ENCODE data around the gene ZNF610.
"Not testable (repeated sequence)": the region's sequence is repeated elsewhere in the genome, so short reads cannot be mapped to it uniquely, and the experiment has no call there.

ZNF610 gene

DNA sequence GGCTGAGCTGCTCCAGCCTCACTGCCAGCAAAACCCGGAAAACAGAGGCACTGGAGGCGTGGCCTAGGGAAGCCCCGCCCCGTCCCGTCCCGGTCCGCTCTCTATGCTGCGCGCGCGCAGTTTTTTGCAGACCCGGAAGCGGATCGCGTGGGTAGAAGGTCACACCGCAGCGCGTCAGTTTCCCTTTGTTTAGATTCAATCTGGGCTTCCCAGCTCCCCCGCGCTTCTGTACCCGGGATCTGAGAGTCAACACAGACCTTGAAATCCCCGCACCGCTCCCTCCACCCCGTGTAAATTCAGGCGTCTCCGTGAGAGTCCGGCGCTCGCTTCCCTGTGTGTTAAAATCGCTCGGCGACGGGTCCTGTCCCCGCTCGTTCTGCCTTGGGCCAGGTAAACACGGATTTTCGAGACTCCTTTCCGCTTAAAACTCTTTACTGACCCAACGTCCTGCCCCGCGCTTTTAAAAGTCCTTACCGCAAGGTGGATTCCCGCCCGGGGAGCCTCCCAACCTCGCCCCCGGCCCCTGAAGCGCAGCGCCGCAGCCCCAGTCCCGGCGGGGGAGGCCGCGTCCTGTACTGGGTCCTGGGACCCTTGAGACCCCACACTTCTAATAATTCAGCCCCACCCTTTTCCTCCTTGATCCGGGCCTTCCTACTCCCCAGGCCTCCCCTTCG, at the start of gene ZNF610:
ZNF610 (plus strand) TSS at position 127 of the 674 bp plus-strand sequence. CDS start 12,930 bp downstream, outside the sequence.
- peak; percentile 79 to 83 for DNase-seq (ENCODE audit: low read depth in 2 of 2)

DNA sequence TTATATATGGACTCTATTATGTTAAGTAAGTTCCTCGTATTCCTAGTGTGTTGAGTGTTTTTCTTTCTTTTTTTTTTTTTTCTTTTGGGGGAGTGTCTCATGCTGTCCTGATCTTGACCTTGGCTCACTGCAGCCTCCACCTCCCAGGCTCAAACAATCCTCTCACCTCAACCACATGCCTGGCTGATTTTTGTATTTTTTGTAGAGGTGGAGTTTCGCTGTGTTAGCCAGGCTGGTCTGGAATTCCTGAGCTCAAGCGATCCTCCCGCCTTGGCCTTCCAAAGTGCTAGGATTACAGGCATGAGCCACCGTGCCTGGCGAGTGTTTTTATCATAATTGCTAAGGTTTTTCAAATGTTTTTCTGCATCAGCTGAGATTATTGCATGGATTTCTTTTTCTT, 49.8 kb upstream of the ZNF610 start:
- DNase-seq (ENCODE audit: low read depth in 2 of 2) = no peak

DNA sequence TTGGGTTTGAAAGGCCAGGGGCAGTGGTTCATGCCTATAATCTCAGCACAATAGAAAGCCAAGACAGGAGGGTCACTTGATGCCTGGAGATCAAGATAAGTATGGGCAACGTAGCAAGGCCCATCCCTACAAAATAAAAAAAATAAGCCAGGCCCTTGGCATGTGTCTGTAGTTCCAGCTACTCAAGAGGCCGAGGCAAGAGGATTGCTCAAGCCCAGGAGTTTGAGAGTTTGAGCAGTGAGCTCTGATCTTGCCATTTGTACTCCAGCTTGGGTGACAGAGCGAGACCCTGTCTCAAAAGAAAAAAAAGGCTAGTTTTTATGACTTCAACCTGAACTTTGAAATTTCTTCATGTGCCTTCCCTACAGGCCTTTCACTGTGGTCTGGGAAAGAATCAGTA, 44.3 kb upstream of the ZNF610 start:
- DNase-seq (ENCODE audit: low read depth in 2 of 2) = no peak

DNA sequence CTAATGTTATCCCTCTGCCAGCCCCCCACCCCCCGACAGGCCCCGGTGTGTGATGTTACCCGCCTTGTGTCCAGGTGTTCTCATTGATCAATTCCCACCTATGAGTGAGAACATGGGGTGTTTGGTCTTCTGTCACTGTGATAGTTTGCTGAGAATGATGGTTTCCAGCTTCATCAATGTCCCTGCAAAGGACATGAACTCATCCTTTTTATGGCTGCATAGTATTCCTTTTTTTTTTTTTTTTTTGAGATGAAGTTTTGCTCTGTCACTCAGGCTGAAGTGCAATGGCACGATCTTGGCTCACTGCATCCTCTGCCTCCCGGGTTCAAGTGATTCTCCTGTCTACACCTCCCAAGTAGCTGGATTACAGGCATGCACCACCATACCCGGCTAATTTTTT, 43.1 kb upstream of the ZNF610 start:
- DNase-seq (ENCODE audit: low read depth in 2 of 2) = not testable (repeated sequence)

DNA sequence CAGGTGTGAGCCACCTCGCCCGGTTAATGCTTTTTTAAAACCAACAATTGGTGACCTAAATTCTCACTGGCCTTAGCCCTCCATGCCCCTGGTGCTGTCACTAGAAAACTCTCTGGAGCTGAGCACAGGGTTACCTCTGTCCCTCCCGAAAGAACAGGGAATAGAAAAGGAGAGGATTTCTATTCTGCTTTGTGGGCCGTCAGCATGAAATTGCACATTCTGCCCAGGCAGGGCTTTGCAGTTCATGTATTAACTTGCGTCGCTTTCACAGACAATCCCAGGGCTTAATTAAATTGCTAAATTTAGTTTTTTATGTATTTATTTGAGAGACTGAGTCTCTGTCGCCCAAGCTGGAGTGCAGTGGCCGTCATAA, 39.7 kb upstream of the ZNF610 start:
- DNase-seq (ENCODE audit: low read depth in 2 of 2) = no peak

DNA sequence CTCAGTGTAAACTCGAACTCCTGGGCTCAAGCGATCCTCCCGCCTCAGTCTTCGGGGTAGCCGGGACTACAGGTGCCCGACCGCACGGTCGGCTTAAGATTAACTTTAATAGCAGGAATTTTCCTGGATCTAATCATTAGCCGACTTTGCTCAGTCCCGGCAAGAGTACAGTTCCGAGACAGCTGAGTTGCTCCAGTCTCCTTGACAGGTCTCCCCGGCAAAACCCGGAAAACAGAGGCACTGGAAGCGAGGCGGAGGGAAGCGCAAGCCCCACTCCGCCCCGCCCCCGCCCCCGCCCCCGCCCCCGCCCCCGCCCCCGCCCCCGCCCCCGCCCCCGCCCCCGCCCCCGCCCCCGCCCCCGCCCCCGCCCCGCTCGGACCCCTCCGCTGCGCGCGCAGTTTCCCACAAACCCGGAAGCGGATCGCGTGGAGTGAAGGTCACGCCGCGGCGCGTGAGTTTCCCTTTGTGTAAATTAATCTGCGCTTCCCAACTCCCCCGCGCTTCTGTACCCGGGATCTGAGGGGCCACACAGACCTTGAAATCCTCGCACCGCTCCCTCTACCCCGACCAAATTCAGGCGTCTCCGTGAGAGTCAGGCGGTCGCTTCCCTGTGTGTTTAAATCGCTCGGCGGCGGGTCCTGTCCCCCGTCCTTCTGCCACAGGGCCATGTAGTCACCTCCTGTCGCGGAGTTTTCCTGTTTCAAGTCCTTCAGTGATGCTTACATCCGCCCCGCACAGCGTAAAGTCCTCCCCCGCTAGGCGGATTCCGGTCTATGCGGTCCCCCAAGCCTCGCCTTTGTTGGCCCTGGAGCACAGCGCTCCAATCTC, 39.1 kb upstream of the ZNF610 start, which contains the start of gene ZNF480:
ZNF480 (plus strand) TSS at position 397 of the 828 bp plus-strand sequence. CDS start 3,244 bp downstream, outside the sequence.
- DNase-seq (ENCODE audit: low read depth in 2 of 2) = peak; percentile 49 to 57

DNA sequence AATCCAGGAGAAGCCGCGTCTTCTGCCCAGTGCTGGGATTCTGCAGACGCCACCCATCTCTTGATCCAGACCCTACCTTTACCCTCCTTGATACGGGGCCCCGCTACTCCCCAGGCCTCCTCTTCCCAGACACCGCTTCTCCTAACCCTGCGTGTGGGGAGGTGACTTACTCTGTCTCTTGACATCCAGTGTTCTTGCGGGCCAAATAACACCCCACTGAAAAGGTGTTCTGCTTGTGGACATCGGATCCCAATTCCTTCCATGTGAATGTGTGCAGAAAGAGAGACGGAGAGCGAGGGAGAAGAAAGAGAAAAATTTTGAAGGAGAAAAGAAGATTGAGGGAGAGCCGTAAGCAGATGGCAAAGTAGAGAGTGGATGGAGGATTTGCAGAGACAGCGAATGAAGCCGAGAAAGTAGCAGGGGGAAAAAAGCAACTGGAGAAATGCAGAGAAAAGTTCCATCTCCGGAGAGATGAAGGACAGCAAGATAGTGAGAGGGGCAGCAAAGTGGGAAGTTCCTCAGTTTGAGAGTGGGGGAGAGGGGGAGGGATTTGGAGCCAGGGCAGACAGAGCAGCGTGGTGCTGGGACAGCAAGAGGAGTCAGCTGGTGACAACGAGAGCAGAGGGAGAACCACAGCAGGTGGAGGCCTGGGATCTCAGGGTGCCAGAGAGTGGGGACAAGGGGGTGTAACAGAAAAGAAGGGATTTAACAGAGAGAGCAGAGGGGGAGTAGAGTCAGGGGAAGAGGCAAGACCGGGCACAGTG, 38.3 kb upstream of the ZNF610 start:
- DNase-seq (ENCODE audit: low read depth in 2 of 2) = no peak

DNA sequence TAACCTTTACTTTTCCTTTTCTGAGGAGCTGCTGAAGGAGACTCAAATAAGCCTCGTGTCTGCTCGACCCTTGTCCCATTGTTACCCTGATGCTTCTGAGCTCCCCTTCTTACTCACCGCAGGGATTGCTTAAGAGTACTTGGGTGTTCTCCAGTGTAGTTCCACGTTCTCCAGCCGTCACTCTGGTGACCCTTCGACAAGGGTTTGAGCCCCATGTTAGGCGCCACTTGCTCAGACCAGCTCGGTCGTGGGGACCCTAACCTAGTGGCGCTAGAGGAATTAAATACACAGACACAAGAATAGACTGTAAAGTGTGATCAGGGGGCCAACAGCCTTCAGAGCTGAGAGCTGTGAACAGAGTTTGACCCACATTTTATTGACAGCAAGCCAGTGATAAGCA, 28.8 kb upstream of the ZNF610 start:
- no peak for DNase-seq (ENCODE audit: low read depth in 2 of 2)

DNA sequence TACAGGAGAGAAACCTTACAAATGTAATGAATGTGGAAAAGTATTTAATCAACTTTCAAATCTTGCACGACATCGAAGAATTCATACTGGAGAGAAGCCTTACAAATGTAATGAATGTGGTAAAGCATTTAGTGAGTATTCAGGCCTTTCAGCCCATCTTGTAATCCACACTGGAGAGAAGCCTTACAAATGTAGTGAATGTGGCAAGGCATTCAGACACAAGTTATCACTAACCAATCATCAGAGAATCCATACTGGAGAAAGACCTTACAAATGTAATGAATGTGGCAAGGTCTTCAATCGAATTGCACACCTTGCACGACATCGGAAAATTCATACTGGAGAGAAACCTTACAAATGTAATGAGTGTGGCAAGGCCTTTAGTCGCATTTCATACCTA, 13.6 kb upstream of the ZNF610 start:
- DNase-seq (ENCODE audit: low read depth in 2 of 2) = no peak

DNA sequence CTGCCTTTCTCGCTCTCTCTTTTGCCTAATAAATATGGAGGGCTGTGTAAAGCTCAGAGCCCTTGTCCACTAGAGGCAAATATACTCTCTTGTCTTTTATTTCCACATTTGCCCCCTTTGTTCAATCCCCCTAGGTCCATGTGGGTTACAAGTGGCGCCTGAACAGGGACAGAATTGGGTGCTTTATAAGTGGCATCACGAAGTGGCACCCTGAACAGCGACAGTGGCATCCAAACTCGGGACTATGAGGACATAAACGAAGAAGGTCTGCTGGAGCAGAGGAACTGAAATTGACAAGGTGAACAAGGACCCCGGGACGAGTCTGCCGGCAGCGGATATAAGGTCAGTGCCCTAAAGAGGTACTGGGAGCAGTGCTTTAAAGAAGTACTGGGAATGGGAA, 4.3 kb upstream of the ZNF610 start:
- DNase-seq (ENCODE audit: low read depth in 2 of 2) = no peak

DNA sequence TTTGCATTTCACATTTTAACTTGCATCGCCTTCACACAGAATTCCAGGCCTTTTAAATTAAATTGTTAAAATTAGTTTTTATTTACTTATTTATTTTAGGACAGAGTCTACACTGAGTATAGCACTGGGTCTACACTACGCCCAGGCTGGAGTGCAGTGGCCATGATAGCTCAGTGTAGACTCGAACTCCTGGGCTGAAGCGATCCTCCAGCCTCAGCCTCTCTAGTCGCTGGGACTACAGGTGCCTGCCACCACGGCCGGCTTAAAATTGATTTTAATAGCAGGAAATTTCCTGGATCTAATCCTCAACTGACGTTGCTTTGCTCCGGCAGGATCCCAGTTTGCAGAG, 301 bp upstream of the ZNF610 start:
- no peak for DNase-seq (ENCODE audit: low read depth in 2 of 2)

DNA sequence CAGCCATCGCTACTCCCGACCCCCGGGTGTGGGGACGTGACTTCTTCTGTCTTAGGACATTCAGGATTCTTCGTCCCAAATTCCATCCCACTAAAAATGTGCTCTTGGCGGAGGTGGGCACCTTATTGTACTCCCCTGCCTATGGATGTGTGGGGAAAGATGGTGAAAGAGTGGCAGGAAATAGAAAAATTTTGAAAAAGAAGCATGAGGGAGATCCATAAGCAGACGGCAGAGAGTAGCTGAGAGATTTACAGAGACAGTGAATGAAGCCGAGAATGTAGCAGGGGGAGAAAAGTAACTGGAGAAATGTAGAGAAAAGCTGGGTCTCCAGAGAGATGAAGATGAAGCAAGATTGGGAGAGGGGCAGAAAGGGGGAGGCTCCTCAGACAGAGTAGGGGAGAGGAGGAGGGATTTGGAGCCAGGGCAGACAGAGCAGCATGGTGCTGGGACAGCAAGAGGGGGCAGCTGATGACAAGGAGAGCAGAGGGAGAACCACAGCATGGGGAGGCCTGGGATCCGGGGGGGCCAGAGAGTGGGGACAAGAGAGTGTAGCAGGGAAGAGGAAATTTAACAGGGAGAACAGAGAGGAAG, 843 bp downstream of the ZNF610 start:
- DNase-seq (ENCODE audit: low read depth in 2 of 2) = no peak

DNA sequence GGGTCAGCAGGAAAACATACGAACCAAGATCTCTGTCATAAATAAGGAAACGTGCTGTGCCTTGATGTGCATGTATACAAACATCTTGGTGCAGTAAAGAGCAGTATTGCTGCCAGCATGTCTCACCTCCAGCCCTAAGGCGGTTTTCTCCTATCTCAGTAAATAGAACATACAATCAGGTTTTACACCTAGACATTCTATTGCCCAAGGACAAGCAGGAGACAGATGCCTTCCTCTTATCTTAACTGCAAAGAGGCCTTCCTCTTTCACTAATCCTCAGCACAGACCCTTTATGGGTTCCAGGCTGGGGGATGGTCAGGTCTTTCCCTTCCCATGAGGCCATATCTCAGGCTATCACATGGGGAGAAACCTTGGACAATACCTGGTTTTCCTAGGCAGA, 3.0 kb downstream of the ZNF610 start:
- DNase-seq (ENCODE audit: low read depth in 2 of 2) = not testable (repeated sequence)

DNA sequence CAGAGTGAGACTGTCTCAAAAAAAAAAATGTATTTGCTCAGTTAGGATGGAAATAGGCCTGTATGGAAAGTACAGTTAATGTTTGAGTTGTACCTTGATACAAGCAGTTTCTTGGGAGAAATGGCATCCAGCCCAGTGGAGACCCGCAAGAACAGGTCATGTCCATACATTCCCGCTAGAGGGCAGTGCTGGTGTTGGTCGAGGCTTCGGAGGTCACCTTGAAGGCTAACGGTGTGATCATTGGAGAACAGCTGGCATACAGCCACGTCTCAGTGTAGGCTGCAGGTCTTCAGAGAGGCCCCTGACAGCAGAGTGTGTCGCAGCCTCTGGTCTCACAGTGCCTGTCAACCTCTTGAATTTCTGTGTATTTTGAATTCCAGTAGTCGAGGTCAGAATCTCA, 7.5 kb downstream of the ZNF610 start:
- peak in 1 of 2 experiments; percentile 24 for DNase-seq (ENCODE audit: low read depth in 2 of 2)

DNA sequence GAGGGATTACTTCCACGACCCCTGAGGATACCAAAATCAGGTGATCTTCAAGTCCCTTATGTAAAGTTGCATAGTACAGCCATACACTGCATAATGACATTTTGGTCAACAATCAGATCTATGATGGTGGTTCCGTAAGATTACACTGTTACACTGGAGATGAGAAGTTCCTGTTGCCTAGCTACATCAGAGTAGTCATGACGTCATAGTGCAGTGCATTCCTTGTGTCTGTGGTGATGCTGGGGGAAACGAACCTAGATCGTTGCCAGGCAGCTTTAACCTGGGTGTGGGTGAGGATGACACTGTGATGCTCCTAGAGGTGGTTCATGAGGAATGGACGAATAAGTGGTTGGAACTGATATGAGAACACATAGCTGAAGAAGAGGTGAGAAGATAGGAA, 9.1 kb downstream of the ZNF610 start:
- no peak for DNase-seq (ENCODE audit: low read depth in 2 of 2)

DNA sequence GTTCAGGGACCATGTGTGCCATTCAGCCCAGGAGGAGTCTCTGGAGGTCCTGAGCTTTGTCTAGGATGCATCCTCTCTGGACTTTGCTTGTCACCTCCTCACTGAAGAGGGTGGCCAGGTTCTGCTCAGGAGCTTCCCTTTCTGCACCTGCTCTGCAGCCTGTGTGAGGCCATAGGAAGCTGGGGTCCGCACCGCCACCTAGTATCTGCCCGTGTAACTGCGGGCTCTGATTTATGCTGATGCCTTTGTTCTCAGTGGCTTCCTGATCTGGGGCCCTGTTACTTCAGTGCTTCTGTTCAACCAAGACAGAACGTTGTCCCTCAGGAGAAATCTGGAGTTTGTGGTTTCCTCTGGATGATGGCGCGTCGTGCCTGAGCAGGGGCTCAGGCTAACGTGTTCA, 15.5 kb downstream of the ZNF610 start:
- DNase-seq (ENCODE audit: low read depth in 2 of 2) = no peak

DNA sequence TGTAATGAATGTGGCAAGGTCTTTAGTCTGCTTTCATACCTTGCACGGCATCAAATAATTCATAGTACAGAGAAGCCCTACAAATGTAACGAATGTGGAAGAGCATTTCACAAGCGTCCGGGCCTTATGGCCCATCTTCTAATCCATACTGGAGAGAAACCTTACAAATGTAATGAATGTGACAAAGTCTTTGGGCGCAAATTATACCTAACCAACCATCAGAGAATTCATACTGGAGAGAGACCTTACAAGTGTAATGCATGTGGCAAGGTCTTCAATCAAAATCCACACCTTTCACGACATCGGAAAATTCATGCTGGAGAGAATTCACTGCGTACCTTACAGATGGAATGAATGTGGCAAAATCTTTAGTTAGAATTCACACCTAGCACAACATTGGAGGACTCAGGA, 30.4 kb downstream of the ZNF610 start:
- DNase-seq (ENCODE audit: low read depth in 2 of 2) = no peak

DNA sequence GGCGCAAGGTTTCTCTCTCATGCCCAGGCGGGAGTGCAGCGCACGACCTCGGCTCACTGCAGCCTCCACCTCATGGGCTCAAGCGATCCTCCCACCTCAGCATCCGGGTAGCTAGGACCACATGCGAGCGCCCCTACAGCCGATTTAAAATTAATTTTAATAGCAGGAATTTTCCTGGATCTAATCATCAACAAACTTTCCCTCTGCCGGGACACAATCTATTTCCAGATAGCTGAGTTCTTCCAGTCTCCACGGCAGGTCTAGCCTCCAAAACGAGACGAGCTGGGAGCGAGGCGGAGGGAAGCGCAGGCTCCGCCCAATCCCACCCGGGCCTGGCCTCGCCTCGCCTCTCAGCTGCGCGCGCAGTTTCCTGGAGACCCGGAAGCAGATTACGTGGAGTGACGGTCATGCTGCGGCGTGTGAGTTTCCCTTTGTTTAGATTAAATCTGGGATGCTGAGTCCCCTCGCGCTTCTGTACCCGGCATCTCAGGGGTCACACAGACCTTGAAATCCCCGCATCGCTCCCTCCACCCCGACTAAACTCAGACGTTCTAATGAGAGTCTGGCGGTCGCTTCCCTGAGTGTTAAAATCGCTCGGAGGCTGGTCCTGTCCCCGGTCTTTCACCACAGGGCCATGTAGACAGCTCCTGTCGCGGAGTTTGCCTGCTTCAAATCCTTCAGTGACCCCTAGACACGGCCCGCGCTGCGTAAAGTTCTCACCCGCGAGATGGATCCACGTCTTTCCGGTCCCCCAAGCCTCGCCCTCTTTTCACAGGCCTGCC, 33.7 kb downstream of the ZNF610 start, which contains the start of gene ZNF880:
ZNF880 (plus strand) TSS at position 365 of the 782 bp plus-strand sequence; CDS start at position 408, 43 bp downstream.
- DNase-seq (ENCODE audit: low read depth in 2 of 2) = peak; percentile 87

DNA sequence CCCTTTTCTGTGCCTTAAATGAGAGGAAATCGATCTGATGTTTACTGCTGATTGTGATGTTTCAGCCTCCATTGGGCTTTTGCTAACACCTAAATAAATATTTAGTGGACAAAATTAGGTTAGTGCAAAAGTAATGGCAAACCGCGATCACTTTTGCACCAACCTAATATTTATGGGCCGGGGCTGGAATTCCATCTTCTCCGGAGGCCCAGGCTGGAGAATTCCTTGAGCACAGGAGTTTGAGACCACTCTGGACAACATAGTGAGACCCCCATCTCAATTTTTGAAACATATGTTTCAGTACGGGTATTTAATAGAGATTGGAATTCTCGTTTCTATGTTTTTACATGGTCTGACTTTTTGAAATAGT, 34.3 kb downstream of the ZNF610 start:
- no peak for DNase-seq (ENCODE audit: low read depth in 2 of 2)

DNA sequence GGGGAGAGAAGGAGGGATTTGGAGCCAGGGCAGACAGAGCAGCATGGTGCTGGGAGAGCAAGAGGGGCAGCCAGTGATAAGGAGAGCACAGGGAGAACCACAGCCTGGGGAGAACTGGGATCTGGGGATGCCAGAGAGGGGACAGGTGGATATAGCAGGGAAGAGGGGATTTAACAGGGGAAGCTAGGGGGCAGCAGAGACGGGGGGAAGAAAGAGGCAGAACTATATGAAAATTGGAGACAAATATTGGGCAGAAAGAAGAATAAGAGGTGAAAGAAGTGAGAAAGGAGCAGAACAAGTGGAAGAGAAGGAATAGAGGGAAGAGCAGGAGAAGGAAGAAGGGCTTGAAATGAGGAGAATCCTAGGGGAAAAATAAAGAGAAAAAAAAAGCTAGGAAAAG, 55.1 kb downstream of the ZNF610 start:
- no peak for DNase-seq (ENCODE audit: low read depth in 2 of 2)
